Measurements from ENCODE around the gene PLEKHG5. TPM values are rescaled to one million over a fixed set of nuclear protein-coding genes. Genes with fewer than 3 reads are reported as not detected.

PLEKHG5 gene
- polyA plus RNA-seq, 3 donors = 0.03 TPM; not detected in 2

GRCh38 chr1:6464514-6464836 lies 27.0 kb downstream of the PLEKHG5 start:
- H3K4me1 Mint-ChIP-seq = peaks cover 3% of the 10 kb centered on the region
- peak overlapping the region in 1 of 2 donors; percentile 42 for H3K4me3 Mint-ChIP-seq
- no peaks in the 10 kb centered on the region for H3K9me3 ChIP-seq (replicated peaks in 1 of 2; ENCODE audit: control insufficient read depth in 1 of 2, insufficient read depth in 1 of 2, low read length in 2 of 2)
- H3K4me2 ChIP-seq (replicated peaks; ENCODE audit: extremely low read depth, low read length, poor library complexity, severe bottlenecking) = no peak overlapping the region
- H3K36me3 Mint-ChIP-seq = no peaks in the 10 kb centered on the region
- H3K79me2 ChIP-seq (ENCODE audit: insufficient read depth, low read length) = no peaks in the 10 kb centered on the region
- WGBS (ENCODE audit: insufficient coverage) = 92% methylated on average over 7 of the region's 7 CpGs
- H3K27ac Mint-ChIP-seq = peak overlapping the region in 1 of 7 donors; percentile 52
- no peak for TF ChIP-seq CTCF (IDR thresholded peaks at IDR 0.05)
- DNase-seq = no peak
- intact Hi-C loops (cut with micrococcal nuclease) = no loop called here
- no peak overlapping the region for H3K4me3 ChIP-seq (replicated peaks in 1 of 3; ENCODE audit: low read depth in 2 of 3, low read length in 3 of 3)
- peaks cover 0 to 6% (median 0%) of the 10 kb centered on the region in 7 donors for H3K9me3 Mint-ChIP-seq
- H3K27me3 ChIP-seq (ENCODE audit: control insufficient read depth in 2 of 2, insufficient read depth in 2 of 2, low read length in 2 of 2) = peaks cover 1 to 44% of the 10 kb centered on the region in 2 donors
- no peaks in the 10 kb centered on the region for H4K20me1 ChIP-seq (ENCODE audit: insufficient read depth, low read length)
- H3K4me1 ChIP-seq (ENCODE audit: control insufficient read depth in 1 of 2, insufficient read depth in 2 of 2, low read length in 2 of 2) = no peaks in the 10 kb centered on the region
- no peaks in the 10 kb centered on the region for H3K36me3 ChIP-seq (replicated peaks in 1 of 2; ENCODE audit: control insufficient read depth in 1 of 2, insufficient read depth in 2 of 2, low read length in 2 of 2)
- no peak overlapping the region for H2AFZ ChIP-seq (ENCODE audit: insufficient read depth, low read depth, low read length, poor library complexity, severe bottlenecking)
- no peak overlapping the region for H3K27ac ChIP-seq (ENCODE audit: low read depth in 1 of 2, low read length in 2 of 2)
- H3K9ac ChIP-seq (ENCODE audit: insufficient read depth, low read length, poor library complexity, severe bottlenecking) = no peak overlapping the region
- H3K27me3 Mint-ChIP-seq (ENCODE audit: low read depth in 3 of 3) = peaks cover 33 to 59% (median 46%) of the 10 kb centered on the region in 3 donors

- peaks cover 43 to 72% (median 58%) of the 10 kb centered on the region in 3 donors for H3K27me3 Mint-ChIP-seq (ENCODE audit: low read depth in 3 of 3)
- Histone ChIP-seq H3K27ac (ENCODE audit: low read depth in 1 of 2, low read length in 2 of 2) (no peak overlapping the region), H3K9ac (ENCODE audit: insufficient read depth, low read length, poor library complexity, severe bottlenecking) (no peak overlapping the region), H3K4me3 (replicated peaks in 1 of 3; ENCODE audit: low read depth in 2 of 3, low read length in 3 of 3) (no peak overlapping the region), H3K36me3 (replicated peaks in 1 of 2; ENCODE audit: control insufficient read depth in 1 of 2, insufficient read depth in 2 of 2, low read length in 2 of 2) (no peaks in the 10 kb centered on the region), H3K4me2 (replicated peaks; ENCODE audit: extremely low read depth, low read length, poor library complexity, severe bottlenecking) (no peak overlapping the region), H3K4me1 (ENCODE audit: control insufficient read depth in 1 of 2, insufficient read depth in 2 of 2, low read length in 2 of 2) (no peaks in the 10 kb centered on the region), H3K79me2 (ENCODE audit: insufficient read depth, low read length) (no peaks in the 10 kb centered on the region), H4K20me1 (ENCODE audit: insufficient read depth, low read length) (no peaks in the 10 kb centered on the region), H3K27me3 (ENCODE audit: control insufficient read depth in 2 of 2, insufficient read depth in 2 of 2, low read length in 2 of 2) (peaks cover 2 to 50% of the 10 kb centered on the region in 2 donors), H3K9me3 (replicated peaks in 1 of 2; ENCODE audit: control insufficient read depth in 1 of 2, insufficient read depth in 1 of 2, low read length in 2 of 2) (no peaks in the 10 kb centered on the region), H2AFZ (ENCODE audit: insufficient read depth, low read depth, low read length, poor library complexity, severe bottlenecking) (no peak overlapping the region)
- whole genome bisulfite sequencing (ENCODE audit: insufficient coverage) = no CpG with 5 or more reads among the region's 1 CpG
- no peak overlapping the region for H3K27ac Mint-ChIP-seq
- H3K9me3 Mint-ChIP-seq = peaks cover 0 to 6% (median 0%) of the 10 kb centered on the region in 7 donors
- DNase-seq = no peak
- no peaks in the 10 kb centered on the region for H3K36me3 Mint-ChIP-seq
- no peak for TF ChIP-seq CTCF (IDR thresholded peaks at IDR 0.05)
- peaks cover 3% of the 10 kb centered on the region for H3K4me1 Mint-ChIP-seq
- H3K4me3 Mint-ChIP-seq = no peak overlapping the region
- intact Hi-C loops (cut with micrococcal nuclease) = no loop called here
Measured at GRCh38 chr1:6463120-6463412, 28.4 kb downstream of the PLEKHG5 start.

All from CD14-positive monocyte (primary cell).